Progenitor cell of endocrine pancreas (in vitro differentiated cells): ENCODE measurements around the gene RAP1GAP. TPM values are rescaled to one million over a fixed set of nuclear protein-coding genes. Genes with fewer than 3 reads are reported as not detected.

Experiments
- DNase-seq: peaks from one replicate; pipeline ENCODE4 v3.0.0; 2021; ENCODE audit warnings: low spot score; ENCODE audit not compliant: unreplicated experiment
- H3K27ac Mint-ChIP-seq: 2 replicates; pipeline ENCODE4 v1.8.0; 2021; ENCODE audit warnings: mild to moderate bottlenecking, moderate library complexity, mixed read lengths
- H3K27me3 Mint-ChIP-seq: 2 replicates; pipeline ENCODE4 v1.8.0; 2021; ENCODE audit warnings: mixed read lengths
- H3K36me3 Mint-ChIP-seq: 2 replicates; pipeline ENCODE4 v1.8.0; 2022; ENCODE audit warnings: mixed read lengths; ENCODE audit not compliant: insufficient read depth
- H3K4me1 Mint-ChIP-seq: 2 replicates; pipeline ENCODE4 v1.8.0; 2021; ENCODE audit warnings: low read depth, mixed read lengths
- H3K4me3 Mint-ChIP-seq: 2 replicates; pipeline ENCODE4 v1.8.0; 2021; ENCODE audit warnings: low read depth, mild to moderate bottlenecking, moderate library complexity, mixed read lengths
- H3K9me3 Mint-ChIP-seq: 2 replicates; pipeline ENCODE4 v1.8.0; 2021; ENCODE audit warnings: low read depth, mixed read lengths
- total RNA-seq: library from RNA; stranded (reverse); gene quantifications from 2 replicates; pipeline ENCODE4 v1.2.1, GENCODE V29; 2021
- TF ChIP-seq, protein P1 (sequence below): fragments of 200-600 bp; sonication (generic); IDR thresholded peaks from one replicate; pipeline ENCODE4 v1.5.0; 2021; ENCODE audit warnings: antibody characterized with exemption, mild to moderate bottlenecking; ENCODE audit not compliant: unreplicated experiment

The RAP1GAP gene
- total RNA-seq, 1 donor from 2014 or later, result 15.3 TPM

DNA sequence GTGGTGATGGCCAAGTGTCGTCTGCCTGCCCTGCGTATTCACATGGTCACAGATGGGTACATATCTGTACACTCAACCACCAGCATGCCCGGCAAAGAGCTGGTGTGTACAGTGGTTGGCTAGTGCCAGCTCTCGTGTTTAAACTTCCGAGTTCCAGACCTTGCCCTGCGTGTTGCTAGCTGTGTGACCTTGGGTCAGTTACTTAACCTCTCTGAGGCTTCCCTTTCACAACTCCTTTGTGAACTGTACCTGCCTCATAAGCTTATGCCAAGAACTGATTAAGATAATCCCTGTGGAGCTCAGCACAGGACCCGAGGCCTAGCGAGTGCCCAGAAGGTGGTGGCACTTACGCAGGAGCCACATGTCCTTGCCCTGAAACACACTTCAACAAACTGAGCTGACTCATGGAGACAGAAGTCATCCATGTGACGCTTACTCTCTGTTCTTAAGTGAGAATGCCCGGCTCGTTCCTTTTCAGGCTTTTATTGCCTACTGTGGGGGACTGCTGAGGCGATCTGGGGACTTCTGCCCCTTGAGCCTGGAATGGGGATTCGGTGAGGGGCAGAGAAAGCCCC, 104.5 kb downstream of the RAP1GAP start:
- Mint-ChIP-seq H3K4me3 (no peak overlapping the region), H3K4me1 (peaks cover 9% of the 10 kb centered on the region), H3K27me3 (no peaks in the 10 kb centered on the region), H3K27ac (no peak overlapping the region), H3K36me3 (no peaks in the 10 kb centered on the region), H3K9me3 (no peaks in the 10 kb centered on the region)
- no peak for DNase-seq
- TF ChIP-seq, protein P1, sequence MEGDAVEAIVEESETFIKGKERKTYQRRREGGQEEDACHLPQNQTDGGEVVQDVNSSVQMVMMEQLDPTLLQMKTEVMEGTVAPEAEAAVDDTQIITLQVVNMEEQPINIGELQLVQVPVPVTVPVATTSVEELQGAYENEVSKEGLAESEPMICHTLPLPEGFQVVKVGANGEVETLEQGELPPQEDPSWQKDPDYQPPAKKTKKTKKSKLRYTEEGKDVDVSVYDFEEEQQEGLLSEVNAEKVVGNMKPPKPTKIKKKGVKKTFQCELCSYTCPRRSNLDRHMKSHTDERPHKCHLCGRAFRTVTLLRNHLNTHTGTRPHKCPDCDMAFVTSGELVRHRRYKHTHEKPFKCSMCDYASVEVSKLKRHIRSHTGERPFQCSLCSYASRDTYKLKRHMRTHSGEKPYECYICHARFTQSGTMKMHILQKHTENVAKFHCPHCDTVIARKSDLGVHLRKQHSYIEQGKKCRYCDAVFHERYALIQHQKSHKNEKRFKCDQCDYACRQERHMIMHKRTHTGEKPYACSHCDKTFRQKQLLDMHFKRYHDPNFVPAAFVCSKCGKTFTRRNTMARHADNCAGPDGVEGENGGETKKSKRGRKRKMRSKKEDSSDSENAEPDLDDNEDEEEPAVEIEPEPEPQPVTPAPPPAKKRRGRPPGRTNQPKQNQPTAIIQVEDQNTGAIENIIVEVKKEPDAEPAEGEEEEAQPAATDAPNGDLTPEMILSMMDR, result no peak

DNA sequence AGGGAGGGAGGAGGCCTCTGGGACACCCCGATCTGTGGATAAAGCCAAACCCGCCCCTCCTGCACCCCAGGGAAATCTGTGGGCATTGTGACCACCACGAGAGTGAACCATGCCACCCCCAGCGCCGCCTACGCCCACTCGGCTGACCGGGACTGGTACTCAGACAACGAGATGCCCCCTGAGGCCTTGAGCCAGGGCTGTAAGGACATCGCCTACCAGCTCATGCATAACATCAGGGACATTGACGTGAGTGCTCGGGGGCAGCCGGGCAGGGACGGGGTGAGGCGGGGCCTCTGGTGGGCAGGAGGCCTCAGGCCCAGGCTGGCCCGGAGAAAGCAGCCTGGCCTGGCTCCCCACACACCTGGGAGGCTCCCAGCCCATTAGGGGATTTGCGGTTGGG, 105.2 kb downstream of the RAP1GAP start:
- TF ChIP-seq, protein P1, result no peak
- H3K27ac Mint-ChIP-seq, result no peak overlapping the region
- no peak overlapping the region for H3K4me3 Mint-ChIP-seq
- no peaks in the 10 kb centered on the region for H3K9me3 Mint-ChIP-seq
- H3K36me3 Mint-ChIP-seq, result no peaks in the 10 kb centered on the region
- no peak for DNase-seq
- H3K4me1 Mint-ChIP-seq, result peaks cover 11% of the 10 kb centered on the region
- no peaks in the 10 kb centered on the region for H3K27me3 Mint-ChIP-seq

DNA sequence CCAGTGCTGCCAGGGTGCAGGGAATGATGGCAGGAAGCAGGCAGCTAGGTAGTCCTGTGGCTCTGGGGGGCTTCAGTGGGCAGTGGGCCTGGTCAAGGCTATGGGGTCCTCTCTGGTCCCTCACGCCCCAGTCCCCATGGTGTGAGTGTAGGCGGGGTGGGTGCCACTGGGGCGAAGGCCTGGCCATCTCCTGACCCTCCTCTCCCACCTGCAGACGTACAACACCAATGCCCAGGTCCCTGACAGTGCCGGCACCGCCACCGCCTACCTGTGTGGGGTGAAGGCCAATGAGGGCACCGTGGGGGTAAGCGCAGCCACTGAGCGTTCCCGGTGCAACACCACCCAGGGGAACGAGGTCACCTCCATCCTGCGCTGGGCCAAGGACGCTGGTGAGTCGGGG, 106.3 kb downstream of the RAP1GAP start:
- H3K36me3 Mint-ChIP-seq, result no peaks in the 10 kb centered on the region
- no peak overlapping the region for H3K27ac Mint-ChIP-seq
- no peaks in the 10 kb centered on the region for H3K27me3 Mint-ChIP-seq
- no peak for DNase-seq
- TF ChIP-seq, protein P1, result no peak
- H3K4me3 Mint-ChIP-seq, result no peak overlapping the region
- no peaks in the 10 kb centered on the region for H3K9me3 Mint-ChIP-seq
- H3K4me1 Mint-ChIP-seq, result peaks cover 11% of the 10 kb centered on the region

DNA sequence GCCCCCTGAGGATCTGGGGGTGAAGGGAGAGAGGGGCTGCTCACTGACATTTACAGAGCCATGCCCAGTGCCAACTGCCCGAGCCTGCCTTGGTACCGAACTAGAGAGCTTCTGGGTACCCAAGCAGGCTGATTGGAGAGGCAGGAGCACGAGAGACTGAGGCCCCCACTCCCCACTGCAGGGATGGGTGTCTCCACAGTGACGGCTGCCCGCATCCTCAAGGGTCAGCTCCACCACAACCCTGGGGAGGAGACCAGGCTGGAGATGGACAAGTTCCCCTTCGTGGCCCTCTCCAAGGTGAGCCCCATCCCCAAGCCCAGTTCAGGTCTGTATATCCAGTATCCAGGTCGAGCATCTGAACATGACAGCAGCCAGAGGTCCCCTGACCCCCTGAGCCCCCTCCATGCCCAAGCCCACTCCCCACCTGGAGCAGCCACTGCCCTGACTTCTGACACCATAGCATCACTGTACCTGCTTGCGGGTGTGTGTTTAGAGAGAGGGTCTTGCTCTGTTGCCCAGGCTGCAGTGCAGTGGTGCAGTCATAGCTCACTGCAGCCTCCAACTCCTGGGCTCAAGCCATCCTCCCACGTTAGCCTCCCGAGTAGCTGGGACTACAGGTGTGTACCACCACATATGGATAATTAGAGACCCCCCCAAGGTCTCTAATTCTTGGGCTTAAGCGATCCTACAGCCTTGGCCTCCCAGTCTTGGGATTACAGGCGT, 108.1 kb downstream of the RAP1GAP start:
- Mint-ChIP-seq H3K27ac (no peak overlapping the region), H3K4me1 (peaks cover 11% of the 10 kb centered on the region), H3K27me3 (peaks cover 4% of the 10 kb centered on the region), H3K9me3 (no peaks in the 10 kb centered on the region), H3K36me3 (no peaks in the 10 kb centered on the region), H3K4me3 (no peak overlapping the region)
- no peak for DNase-seq
- TF ChIP-seq, protein P1, result no peak

DNA sequence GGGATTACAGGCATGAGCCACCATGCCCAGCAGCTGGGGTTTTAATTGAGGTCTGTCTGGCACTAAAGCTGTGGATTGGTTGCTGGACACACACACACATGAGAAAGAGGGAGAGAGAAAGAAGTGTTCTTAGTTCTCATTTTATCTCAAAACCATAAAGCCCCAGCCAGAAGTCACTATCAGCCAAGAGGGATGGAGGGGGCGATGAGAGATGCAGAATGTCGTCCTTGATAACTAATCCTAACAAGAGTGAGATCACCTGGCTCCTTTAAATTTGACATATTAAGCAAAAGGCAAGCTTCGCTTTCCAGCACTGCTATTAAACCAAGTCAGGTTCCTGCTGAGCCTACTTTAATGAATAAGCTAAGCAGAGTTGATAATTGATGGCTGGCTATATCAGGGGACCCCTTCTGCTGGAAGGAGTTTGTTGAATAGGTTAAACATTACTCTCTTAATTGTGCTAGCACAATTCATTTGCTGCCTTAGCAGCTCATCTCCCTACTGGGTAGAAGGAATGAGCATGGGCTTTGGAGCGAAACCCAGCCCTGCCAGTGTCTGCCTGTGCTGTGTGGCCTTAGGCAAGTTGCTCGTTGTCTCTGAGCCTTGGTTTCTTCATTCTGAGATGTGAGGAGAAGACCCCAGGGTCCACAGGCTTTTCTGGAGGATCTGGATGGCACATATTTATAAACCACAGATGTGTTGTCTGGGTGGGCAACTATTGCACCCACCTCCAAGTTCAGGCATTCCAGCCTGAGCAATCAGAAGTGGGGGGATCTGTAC, 109.2 kb downstream of the RAP1GAP start:
- Mint-ChIP-seq H3K27me3 (peaks cover 4% of the 10 kb centered on the region), H3K36me3 (no peaks in the 10 kb centered on the region), H3K27ac (no peak overlapping the region), H3K4me3 (no peak overlapping the region), H3K9me3 (no peaks in the 10 kb centered on the region), H3K4me1 (peaks cover 11% of the 10 kb centered on the region)
- TF ChIP-seq, protein P1, result no peak
- no peak for DNase-seq
